ENCODE results near the gene SND1.

SND1 gene

DNA sequence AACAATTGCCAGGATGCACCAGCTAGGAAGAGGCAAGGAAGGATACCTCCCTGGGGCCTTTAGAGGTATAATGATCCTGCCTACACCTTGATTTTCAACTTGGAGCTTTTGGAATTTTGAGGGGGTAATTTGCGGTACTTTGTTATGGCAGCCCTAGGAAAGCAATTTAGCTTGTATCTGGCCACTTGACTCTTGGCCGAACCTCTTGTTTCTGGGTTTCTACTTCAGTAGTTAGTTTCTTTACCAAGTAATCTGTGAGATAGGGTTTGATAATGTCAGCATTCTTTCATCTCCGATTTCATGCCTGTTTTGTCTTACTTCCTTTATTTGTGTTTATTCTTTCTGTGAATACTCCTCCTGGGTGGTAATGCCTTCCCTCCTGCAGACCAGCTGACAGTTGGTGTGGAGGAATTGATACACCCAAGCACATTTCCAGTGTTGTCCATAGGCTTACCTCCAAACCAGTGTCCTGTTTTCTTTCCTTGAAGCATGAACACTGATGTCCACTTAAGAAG, 163.7 kb downstream of the SND1 start:
- TF ChIP-seq GLIS3 (CRISPR knock-in tag; IDR thresholded peaks at IDR 0.05) (no peak), ZFP30 (CRISPR knock-in tag; IDR thresholded peaks at IDR 0.05) (no peak), RARB (CRISPR knock-in tag; IDR thresholded peaks at IDR 0.05) (no peak), ZNF70 (CRISPR knock-in tag; IDR thresholded peaks at IDR 0.05) (no peak), ZNF8 (CRISPR knock-in tag; IDR thresholded peaks at IDR 0.05) (no peak), ZFP3 (CRISPR knock-in tag; IDR thresholded peaks at IDR 0.05) (no peak), ESRRG (CRISPR knock-in tag; IDR thresholded peaks at IDR 0.05) (no peak), ZC3H10 (CRISPR knock-in tag; IDR thresholded peaks at IDR 0.05) (no peak), BACH2 (CRISPR knock-in tag; IDR thresholded peaks at IDR 0.05; ENCODE audit: borderline replicate concordance) (no peak)
- TF ChIP-seq, protein P1, sequence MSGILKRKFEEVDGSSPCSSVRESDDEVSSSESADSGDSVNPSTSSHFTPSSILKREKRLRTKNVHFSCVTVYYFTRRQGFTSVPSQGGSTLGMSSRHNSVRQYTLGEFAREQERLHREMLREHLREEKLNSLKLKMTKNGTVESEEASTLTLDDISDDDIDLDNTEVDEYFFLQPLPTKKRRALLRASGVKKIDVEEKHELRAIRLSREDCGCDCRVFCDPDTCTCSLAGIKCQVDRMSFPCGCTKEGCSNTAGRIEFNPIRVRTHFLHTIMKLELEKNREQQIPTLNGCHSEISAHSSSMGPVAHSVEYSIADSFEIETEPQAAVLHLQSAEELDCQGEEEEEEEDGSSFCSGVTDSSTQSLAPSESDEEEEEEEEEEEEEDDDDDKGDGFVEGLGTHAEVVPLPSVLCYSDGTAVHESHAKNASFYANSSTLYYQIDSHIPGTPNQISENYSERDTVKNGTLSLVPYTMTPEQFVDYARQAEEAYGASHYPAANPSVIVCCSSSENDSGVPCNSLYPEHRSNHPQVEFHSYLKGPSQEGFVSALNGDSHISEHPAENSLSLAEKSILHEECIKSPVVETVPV (CRISPR knock-in tag; IDR thresholded peaks at IDR 0.05): no peak
- ATAC-seq: no peak

DNA sequence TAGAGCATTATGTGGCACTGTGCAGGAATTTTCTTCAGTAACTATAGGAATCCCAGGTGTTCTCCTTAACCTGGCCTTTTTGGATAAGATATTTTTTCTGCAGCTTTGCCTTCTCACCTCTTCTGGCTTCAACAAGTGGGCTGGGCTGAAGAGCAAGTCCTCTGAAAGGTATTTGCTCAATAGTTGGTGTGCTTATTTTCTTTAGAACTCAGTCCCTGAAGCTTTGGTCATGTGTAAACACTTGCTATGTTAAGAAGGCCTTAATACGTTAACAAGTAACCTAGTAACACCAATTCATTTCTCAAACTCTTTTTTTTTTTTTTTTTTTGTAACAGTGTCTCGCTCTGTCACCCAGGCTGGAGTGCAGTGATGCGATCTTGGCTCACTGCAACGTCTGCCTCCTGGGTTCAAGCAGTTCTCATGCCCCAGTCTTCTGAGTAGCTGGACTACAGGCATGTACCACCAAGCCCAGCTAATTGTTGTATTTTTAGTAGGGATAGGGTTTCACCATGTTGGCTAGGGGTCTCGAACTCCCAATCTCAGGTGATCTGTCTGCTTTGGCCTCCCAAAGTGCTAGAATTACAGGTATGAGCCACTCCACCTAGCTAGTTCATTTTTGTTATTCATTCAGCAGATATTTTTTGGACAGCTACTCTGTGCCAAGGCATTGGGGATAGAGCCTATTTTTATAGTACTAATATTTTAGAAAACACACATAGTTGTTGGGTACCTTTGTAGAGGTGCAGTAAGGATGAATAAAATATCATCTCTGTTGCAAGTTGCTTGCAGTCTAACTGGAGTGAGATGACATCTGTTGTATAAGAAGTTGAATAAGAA, 164.6 kb downstream of the SND1 start:
- ATAC-seq: no peak
- TF ChIP-seq, protein P1 (CRISPR knock-in tag; IDR thresholded peaks at IDR 0.05): no peak
- TF ChIP-seq, protein P2, sequence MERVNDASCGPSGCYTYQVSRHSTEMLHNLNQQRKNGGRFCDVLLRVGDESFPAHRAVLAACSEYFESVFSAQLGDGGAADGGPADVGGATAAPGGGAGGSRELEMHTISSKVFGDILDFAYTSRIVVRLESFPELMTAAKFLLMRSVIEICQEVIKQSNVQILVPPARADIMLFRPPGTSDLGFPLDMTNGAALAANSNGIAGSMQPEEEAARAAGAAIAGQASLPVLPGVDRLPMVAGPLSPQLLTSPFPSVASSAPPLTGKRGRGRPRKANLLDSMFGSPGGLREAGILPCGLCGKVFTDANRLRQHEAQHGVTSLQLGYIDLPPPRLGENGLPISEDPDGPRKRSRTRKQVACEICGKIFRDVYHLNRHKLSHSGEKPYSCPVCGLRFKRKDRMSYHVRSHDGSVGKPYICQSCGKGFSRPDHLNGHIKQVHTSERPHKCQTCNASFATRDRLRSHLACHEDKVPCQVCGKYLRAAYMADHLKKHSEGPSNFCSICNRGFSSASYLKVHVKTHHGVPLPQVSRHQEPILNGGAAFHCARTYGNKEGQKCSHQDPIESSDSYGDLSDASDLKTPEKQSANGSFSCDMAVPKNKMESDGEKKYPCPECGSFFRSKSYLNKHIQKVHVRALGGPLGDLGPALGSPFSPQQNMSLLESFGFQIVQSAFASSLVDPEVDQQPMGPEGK (CRISPR knock-in tag; IDR thresholded peaks at IDR 0.05; ENCODE audit: borderline replicate concordance): no peak

DNA sequence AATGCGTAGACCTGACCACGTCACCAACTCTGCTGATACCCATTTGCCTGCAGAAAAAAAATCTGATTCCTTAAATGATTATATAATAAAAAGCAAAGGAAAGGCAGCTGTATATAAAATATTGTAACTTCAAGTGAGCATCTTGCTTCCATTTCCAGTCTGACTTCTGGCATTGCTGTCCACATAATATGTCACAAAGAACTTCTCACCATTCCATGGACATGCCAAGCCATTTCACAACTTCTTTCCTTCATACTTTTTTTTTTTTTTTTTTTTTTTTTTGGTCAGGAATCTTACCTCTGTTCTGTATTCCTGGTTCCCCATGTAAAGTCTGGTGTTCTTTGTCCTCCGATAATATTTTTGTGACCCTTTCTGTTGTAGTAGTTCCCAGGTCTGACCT, 165.5 kb downstream of the SND1 start:
- ATAC-seq: no peak
- TF ChIP-seq OSR1 (CRISPR knock-in tag; IDR thresholded peaks at IDR 0.05) (no peak), ZC3H10 (CRISPR knock-in tag; IDR thresholded peaks at IDR 0.05) (no peak), ISL1 (CRISPR knock-in tag; IDR thresholded peaks at IDR 0.05) (no peak), ZNF8 (CRISPR knock-in tag; IDR thresholded peaks at IDR 0.05) (no peak), GLIS3 (CRISPR knock-in tag; IDR thresholded peaks at IDR 0.05) (no peak), PPARA (CRISPR knock-in tag; IDR thresholded peaks at IDR 0.05; ENCODE audit: borderline replicate concordance) (no peak), ZFP30 (CRISPR knock-in tag; IDR thresholded peaks at IDR 0.05) (no peak), ARNTL (CRISPR knock-in tag; IDR thresholded peaks at IDR 0.05; ENCODE audit: borderline replicate concordance, low read depth) (no peak), SNAI2 (CRISPR knock-in tag; IDR thresholded peaks at IDR 0.05) (no peak), BACH2 (CRISPR knock-in tag; IDR thresholded peaks at IDR 0.05; ENCODE audit: borderline replicate concordance) (no peak), TOX (CRISPR knock-in tag; IDR thresholded peaks at IDR 0.05; ENCODE audit: borderline replicate concordance) (no peak), ESRRG (CRISPR knock-in tag; IDR thresholded peaks at IDR 0.05) (no peak), ZNF565 (CRISPR knock-in tag; conservative IDR thresholded peaks at IDR 0.05; ENCODE audit: low read depth) (no peak)
- TF ChIP-seq, protein P2 (CRISPR knock-in tag; IDR thresholded peaks at IDR 0.05; ENCODE audit: borderline replicate concordance): no peak
- TF ChIP-seq, protein P1 (CRISPR knock-in tag; IDR thresholded peaks at IDR 0.05): no peak
- TF ChIP-seq, protein P3, sequence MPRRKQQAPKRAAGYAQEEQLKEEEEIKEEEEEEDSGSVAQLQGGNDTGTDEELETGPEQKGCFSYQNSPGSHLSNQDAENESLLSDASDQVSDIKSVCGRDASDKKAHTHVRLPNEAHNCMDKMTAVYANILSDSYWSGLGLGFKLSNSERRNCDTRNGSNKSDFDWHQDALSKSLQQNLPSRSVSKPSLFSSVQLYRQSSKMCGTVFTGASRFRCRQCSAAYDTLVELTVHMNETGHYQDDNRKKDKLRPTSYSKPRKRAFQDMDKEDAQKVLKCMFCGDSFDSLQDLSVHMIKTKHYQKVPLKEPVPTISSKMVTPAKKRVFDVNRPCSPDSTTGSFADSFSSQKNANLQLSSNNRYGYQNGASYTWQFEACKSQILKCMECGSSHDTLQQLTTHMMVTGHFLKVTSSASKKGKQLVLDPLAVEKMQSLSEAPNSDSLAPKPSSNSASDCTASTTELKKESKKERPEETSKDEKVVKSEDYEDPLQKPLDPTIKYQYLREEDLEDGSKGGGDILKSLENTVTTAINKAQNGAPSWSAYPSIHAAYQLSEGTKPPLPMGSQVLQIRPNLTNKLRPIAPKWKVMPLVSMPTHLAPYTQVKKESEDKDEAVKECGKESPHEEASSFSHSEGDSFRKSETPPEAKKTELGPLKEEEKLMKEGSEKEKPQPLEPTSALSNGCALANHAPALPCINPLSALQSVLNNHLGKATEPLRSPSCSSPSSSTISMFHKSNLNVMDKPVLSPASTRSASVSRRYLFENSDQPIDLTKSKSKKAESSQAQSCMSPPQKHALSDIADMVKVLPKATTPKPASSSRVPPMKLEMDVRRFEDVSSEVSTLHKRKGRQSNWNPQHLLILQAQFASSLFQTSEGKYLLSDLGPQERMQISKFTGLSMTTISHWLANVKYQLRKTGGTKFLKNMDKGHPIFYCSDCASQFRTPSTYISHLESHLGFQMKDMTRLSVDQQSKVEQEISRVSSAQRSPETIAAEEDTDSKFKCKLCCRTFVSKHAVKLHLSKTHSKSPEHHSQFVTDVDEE (CRISPR knock-in tag; IDR thresholded peaks at IDR 0.05): no peak
- TF ChIP-seq, protein P4, sequence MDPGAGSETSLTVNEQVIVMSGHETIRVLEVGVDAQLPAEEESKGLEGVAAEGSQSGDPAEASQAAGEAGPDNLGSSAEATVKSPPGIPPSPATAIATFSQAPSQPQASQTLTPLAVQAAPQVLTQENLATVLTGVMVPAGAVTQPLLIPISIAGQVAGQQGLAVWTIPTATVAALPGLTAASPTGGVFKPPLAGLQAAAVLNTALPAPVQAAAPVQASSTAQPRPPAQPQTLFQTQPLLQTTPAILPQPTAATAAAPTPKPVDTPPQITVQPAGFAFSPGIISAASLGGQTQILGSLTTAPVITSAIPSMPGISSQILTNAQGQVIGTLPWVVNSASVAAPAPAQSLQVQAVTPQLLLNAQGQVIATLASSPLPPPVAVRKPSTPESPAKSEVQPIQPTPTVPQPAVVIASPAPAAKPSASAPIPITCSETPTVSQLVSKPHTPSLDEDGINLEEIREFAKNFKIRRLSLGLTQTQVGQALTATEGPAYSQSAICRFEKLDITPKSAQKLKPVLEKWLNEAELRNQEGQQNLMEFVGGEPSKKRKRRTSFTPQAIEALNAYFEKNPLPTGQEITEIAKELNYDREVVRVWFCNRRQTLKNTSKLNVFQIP (CRISPR knock-in tag; IDR thresholded peaks at IDR 0.05; ENCODE audit: borderline replicate concordance, low read depth): no peak
